ENCODE results near the gene CNTN1.
"Not testable (repeated sequence)": the region's sequence is repeated elsewhere in the genome, so short reads cannot be mapped to it uniquely, and the experiment has no call there.

The CNTN1 gene

DNA sequence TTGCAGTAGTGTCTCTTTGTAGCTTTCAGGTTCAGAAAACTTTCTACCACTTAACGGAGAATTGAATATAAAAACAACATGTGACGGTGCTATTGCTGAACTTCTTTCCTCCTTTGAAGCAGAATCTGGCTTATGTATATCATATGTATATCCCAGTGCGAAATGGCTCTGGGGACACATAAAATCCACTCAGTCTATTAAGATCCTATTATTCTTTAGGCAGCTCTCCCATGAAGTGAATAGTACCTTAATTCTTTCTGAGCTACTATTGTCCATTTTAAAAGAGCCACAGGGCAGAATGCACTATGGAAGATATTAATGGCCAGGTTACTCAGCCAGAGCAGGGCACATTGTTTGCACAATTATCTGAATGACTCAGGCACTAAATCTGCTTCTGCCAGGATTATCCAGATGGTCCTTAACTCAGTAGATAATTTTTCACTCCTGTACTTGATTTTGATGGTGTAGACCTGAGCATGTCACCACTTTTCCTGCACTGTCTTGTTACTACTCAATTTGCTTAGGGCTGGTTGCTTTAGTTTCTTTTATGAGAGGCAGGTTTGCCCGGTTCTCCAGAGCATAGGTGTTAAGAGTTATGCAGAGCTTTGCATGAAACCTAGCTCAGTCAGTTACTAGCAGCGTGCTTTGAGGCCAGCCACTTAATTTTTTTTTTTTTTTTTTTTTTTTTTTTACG lies 5.5 kb downstream of the CNTN1 start:
- no peak for FAIRE-seq
- DNase-seq (ENCODE audit: low spot score): no peak

DNA sequence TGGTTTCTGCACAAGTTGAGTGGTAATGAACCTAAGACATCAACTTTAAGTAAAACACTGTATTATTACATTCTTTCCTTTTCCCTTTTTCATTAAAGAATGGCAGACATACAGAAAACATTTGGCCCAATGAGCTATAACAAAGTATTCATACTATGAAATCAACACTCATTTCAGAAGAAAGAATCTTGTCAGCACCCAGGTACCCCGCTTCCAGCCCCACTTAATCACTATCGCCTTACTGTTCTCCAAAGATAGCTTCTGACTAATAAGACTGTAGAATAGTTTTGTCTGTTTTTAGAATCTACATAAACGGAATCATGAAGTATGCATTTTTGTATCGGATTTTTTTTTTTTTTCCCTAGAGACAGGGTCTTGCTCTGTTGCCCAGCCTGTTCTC lies 9.5 kb downstream of the CNTN1 start:
- DNase-seq (ENCODE audit: low spot score) (no peak), FAIRE-seq (no peak)

DNA sequence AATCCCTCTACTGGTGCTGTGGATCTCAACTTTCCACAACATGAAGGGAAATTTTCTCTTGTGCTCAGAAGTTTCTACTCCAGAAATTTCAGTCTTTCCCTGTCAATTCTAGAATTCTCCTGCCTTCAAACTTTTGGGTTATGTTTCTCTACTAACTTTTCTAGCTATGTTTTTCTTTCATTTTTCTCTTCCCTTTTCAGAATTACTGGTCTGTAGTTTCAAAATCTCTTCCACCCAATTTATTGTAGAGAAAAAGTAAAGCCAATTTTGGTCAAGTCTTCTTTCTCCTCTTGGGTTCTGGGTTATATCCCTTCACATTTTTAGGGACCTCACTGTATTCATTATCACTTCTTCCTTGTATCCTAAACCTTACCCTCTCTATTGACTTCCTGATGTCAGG lies 18.9 kb downstream of the CNTN1 start:
- DNase-seq (ENCODE audit: low spot score) (no peak), FAIRE-seq (no peak)

DNA sequence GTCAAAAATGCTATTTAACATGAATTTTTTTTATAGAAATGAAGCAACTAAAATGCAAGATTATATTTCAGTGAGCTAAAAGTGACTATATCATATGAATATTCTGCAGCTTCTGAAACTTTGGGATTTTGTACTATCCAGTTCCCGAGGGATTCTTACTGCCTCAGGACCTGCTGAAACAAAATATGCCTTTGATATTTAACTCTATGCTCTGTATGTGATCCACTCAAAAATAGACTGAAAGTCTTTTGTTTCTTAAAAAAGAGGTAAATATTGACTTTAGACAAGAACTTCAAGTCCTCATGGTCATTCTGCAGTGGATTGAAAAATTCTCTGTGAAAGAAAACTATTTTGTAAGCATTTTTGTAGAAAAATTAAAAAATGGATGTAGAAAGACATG lies 22.4 kb downstream of the CNTN1 start:
- no peak for DNase-seq (ENCODE audit: low spot score)
- FAIRE-seq: no peak

DNA sequence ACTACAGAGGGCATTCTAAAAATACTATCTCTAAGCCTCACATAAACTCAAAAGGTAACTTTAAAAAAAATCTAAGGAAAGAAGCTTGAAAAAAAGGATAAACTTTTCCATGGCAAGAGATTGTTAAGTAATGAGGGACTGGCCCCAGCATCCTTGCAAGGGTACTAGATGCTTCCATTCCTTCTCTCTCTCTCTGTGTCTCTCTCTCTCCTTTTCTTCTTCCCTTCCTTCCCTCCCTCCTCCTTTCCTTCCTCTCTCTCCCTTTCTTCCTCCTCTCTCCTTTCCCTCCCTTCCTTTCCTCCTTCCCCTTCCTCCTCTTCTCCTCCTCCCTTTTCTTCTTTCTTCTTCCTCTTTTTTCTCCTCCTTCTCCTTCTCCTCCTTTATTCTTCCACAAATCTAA lies 23.8 kb downstream of the CNTN1 start:
- FAIRE-seq: no peak
- DNase-seq (ENCODE audit: low spot score): no peak

DNA sequence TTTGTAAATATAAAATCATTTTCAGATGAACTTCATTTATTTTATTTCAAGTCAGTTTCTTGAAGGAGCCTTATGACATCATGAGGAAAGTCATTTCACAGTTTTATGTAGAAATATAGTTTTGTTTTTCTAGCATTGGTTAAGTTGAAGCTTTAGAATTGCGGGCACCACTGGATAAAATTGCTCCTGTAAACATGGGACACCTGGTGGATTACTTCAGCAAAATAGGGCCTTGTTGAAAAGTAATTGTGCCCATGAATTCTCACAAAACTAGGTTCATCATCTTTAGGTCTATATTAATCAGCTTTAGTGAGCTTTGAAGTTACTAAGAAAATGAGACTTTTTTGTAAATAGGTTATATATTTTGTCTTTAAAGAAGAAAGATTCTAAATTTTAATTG lies 25.3 kb downstream of the CNTN1 start:
- FAIRE-seq (no peak), DNase-seq (ENCODE audit: low spot score) (no peak)

DNA sequence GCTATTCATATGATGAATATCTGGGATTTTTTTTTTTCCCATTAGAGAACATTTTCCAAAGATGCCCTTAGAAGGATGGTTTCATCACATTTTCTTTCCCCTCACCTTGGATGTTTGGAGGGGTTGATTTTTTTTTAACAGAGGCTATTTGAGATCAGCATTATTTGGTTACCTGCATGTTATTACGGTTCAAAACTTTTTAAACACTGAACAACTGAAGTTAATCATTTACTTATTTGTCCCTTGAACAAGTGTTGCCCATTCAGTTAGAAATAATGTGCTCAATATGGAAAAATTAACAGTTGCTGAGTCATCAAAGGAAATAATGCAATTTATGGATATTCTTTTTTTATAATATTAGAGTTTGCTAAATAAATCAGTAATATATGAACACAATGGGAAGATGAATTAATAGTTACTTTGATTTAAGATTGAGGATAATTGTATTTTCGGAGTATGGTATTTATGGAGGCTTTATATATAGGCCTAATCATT lies 26.7 kb downstream of the CNTN1 start:
- no peak for FAIRE-seq
- no peak for DNase-seq (ENCODE audit: low spot score)

DNA sequence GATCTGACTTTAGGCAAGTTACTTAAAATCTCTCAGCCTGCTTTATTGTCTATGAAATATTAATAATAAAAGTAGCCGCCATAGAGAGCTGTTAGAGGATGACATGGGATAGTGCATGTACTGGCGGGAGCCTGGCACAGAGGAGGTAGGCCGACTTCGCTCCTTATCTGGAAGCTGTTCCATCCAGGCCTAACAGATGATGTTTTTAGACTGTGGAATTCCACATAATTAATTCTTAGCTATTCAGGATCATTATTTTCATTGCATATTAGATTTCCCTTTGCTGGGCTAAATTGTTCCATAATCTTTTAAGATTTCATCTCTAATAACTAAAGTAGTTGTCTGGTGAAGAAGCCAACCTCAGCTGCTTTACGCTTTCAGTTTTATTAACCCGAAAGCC lies 30.8 kb downstream of the CNTN1 start:
- FAIRE-seq (no peak), DNase-seq (ENCODE audit: low spot score) (no peak)

DNA sequence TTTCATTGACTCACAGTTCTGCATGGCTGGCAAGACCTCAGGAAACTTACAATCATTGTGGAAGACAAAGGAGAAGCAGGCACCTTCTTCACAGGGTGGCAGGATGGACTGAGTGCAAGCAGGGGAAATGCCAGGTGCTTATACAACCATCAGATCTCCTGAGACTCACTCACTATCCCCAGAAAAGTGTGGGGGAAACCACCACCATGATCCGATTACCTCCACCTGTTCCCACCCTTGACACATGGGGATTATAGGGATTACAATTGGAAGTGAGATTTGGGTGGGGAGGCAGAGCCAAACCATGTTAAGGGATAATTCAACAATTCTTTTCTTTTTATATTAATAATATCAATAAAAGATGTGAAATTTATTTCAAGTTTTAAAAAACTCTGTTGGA lies 34.1 kb downstream of the CNTN1 start:
- DNase-seq (ENCODE audit: low spot score) (no peak), FAIRE-seq (no peak)

DNA sequence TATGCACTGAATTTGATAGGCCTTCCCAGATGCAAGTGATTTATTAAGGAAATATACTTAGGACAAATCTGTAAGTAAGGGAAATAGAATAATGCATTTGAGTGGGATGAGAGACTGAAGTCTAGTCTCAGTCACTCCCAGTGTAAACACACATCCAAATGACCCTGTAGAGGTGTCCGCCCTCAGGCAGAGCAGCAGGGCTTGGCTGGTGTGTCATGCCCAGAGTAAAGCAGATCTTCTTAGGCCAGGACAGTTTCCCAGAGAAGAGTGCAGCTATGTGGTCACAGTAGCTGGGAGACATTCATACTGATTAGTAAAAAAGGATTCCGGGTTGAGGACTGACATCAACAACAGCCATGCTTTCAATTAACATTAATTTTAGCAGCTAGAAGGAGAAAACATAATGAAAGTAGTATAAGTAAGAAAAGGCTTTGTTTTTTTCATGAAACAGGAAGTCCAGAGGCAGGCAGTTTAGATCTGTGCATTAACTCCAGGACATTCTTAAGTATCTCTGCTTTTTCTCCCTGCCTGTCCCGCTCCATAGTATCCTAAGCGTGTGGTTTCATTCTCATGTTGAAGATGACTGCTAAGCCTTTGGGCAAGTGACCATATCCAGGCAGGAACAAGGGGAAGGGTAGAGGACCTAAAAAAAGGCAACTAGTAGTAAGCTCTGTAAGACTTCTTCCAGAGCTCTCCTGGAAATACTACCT lies 35.7 kb downstream of the CNTN1 start:
- DNase-seq (ENCODE audit: low spot score) (no peak), FAIRE-seq (no peak)

DNA sequence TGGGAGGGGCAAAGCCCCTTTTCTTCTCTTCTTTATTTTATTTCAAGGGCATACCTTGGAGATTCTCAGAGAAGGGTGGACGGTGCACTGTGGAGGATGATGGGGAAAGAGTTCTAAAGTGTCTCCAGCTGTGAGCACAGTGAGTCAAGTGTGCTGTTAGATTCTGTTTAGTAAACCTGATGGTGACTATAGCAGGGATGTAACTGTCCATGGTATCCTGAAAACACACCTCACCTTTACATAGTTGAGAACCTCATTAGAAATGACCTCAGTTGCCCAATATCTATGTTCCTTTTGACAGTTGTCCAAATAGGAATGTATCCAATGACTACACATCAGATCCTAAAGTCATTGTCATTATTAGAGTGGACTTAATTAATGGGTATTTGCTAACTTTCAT lies 38.0 kb downstream of the CNTN1 start:
- FAIRE-seq (no peak), DNase-seq (ENCODE audit: low spot score) (no peak)

DNA sequence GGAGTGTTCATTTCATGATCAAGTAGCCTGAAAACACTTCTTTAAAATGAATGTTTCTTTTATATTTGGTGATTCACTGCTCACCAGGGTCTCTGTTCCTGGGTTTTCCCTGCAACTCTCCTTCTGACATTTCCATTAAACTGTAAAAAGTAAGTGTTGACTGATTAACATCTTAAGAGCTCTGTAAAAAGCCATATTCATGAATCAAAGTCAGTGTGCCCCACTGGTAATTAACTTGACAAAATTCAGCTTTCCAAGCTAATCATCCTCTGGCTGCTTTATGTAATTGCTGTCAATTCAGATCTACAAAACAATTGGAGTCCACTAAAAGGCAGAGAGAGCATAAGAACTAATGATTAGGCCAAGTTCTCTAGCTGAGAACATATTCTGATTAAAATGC lies 41.6 kb downstream of the CNTN1 start:
- DNase-seq (ENCODE audit: low spot score): no peak
- FAIRE-seq: no peak

DNA sequence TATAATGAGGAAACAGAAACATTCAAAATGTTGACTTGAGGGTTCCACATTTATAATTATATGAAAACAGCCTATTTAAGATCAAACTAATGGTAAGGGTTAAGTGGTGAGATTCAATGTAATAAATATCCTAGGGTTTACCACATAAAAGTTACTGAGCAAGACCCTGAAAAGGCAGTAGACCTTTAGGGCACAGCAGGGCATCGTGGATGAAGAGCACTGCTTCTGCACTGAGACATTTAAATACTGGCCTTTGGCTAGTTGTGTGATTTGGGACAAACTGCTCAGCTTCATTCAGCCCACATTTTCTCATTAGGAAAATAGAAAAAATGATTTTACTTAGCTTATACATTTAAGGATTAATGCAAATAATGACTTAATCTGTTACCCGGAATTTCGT lies 42.0 kb downstream of the CNTN1 start:
- DNase-seq (ENCODE audit: low spot score) (no peak), FAIRE-seq (no peak)

DNA sequence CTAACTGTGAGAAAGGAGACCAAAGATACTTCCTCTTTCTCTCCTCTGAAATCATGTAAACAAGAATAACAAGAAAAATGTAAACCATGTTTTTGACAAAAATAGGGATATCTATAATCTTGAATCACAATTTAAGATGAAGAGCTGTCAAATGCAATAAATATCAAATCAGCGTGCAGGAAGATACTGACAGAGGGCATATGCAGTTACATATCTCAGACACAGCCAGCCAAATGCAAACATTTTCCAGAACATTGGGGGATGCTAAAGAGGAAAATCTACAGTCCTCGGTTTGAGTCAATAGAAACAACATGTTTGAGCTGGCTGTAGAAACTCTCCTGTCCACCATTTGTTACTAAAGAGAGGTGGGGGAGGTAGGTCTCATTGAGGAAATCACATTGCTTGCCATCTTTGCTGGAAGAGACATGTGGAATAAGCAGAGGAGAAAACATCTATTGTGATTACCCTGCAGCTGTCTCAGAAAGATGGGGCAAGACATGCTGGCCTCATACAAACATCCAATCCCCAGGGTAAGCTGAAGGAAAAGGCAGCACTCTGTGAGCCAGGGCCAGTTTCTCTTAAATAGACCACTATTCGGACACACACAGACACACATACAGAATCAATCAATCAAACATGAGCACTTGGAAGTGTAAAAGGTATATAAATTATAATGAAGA lies 43.5 kb downstream of the CNTN1 start:
- FAIRE-seq (no peak), DNase-seq (ENCODE audit: low spot score) (no peak)

DNA sequence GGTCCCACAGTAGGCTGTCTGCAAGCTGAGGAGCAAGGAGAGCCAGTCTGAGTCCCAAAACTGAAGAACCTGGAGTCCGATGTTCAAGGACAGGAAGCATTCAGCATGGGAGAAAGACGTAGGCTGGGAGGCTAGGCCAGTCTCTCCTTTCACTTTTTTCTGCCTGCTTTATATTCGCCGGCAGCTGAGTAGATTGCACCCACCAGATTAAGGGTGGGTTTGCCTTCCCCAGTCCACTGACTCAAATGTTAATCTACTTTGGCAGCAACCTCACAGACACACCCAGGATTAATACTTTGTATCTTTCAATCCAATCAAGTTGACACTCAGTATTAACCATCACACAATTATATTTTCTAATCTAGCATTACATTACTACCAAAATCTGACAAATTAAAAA lies 45.2 kb downstream of the CNTN1 start:
- not testable (repeated sequence) for FAIRE-seq; DNase-seq (ENCODE audit: low spot score)

DNA sequence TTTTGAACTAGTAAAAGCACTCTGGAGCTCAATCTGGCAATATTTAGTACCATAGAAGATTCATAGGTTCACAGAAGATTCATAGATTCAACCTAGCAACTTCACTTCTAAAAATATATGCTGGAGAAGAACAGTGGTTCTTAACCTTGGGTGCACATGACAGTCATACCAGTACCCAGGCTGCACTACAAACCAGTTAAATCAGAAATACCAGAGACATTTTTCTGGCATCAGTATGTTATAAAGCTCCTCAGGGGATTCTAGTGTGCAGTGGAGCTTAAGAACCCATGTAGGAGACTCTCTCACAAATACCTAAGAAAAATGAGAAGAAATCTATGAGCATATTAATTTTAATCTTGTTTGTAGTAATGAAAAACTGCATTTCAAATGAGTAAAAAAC lies 46.6 kb downstream of the CNTN1 start:
- no peak for DNase-seq (ENCODE audit: low spot score)
- FAIRE-seq: no peak

DNA sequence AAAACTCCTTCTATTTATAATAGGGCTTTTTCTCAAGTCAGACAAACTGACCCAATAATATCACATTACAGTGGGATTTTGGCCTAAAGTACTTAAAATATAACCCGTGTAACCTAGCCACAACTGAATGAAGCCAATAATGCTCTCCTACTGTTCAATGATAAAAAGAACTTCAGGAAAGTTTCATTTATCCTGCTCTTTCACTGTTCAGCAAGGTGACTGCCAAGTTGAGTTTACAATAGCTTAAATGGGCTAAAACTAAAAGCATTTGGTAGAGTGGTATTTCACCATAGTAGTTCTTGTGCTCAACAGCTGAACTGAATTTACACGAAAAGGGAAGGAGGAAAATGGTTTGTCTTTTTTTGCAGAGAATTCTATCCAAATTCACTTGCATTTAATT lies 49.8 kb downstream of the CNTN1 start:
- DNase-seq (ENCODE audit: low spot score) (no peak), FAIRE-seq (no peak)

DNA sequence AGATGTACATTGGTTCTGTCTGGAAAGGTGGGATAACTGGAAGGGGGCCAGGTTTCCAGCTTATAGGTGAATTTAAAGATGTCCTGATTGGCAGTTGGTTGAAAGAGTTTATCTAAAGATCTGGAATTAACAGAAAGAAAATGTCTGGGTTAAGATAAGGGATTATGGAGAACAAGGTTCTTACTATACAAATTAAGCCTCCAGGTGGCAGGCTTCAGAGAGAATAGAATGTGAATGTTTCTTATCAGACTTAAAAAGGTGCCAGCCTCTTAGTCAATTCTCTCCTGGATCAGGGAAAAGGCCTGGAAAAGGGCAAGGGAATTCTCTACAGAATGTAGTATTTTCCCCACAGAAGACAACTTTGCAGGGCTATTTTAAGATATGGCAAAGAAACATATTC lies 53.1 kb downstream of the CNTN1 start:
- FAIRE-seq: no peak
- DNase-seq (ENCODE audit: low spot score): no peak

DNA sequence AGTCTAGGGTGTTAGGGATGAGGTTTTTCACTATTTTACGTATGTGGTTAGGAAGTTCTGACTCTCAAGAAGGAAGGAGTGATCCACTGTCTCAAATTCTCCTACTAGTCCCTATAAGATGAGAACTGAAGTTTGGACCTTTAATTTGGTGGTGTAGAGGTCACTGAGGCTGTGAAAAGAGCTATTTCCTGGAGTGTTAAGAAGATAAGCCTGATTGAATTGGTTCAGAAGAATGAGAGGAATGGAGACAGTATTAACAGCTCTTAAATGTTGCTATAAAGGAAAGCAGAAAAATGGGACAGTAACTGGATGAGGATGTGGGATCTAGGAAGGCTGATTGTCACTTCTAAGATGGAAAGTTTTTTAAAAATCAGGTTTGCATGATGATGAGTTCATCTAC lies 57.6 kb downstream of the CNTN1 start:
- DNase-seq (ENCODE audit: low spot score): no peak
- no peak for FAIRE-seq

DNA sequence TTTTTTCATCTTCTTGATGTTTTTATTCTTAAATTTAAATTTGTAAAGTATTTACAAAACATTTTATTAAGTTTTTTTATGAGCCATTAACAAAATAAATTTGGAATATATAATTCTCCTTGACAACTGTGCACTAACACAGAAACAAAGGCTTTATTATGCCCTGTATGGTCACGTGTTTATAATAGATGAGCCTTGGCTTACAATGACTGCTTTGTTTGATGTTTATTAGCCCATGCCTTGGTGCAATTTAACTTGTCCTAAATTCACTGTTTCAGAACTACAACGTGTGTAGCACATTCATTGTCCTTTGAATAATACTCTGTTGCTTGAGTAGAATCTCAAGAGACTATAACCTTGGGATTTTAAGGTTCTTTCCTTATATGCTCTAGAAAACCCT lies 59.8 kb downstream of the CNTN1 start:
- DNase-seq (ENCODE audit: low spot score): no peak
- FAIRE-seq: no peak

DNA sequence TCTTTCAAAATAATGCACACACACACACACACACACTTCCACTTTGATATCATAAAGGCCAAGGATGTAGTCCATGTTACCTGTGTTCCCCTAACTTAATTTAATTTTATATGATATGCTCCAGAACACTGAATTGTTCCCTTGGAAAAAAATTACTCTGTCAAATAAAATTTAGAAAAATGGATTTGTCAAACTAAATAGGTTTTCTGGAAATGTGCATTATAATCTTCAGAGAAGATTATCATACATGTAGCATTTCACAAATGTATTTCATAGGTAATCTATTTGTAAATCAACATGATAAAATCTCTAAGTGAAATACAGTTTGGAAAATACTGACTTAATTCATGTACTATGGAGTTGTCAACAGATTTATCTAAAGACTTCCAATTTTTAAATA lies 68.6 kb downstream of the CNTN1 start:
- FAIRE-seq (no peak), DNase-seq (ENCODE audit: low spot score) (no peak)

DNA sequence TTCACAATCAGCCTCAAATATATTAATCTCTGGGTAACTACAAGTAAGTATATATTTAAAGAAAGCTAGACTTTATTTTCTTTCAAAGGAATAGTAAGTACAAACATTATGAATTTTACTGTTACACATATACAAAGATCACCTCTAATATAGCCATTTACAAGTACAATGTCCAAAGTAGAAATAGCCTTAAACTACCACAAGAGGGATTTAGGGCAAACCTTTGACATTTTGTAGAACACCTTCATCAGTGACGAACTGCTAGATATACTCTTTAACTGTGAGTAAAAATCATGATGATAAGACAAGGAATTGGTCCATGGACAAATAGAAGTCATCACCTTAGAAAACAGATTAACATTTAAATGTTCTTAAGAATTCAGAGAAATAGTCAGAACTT lies 69.8 kb downstream of the CNTN1 start:
- DNase-seq (ENCODE audit: low spot score): no peak
- no peak for FAIRE-seq
